ENCODE measurements around the gene PCNT.

DNA sequence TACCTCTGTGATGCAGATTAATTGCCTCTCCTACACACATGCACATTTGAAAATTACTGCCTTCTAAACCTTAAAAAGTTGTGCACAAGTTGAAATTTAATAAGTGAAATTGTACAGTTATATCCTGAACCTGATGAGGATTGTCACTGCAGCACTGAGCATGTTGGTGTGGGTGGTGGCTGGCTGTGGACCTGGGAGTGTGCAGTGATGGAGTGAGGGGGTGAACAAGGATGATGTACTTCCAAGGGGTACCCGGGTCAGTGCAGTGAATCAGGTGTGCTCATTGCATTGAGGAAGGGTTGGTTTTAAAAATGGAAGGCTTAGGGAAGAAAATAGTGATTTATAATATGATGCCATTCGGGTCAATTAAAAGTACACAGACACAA is 158.9 kb downstream of the PCNT start:
- TF ChIP-seq, protein P1, sequence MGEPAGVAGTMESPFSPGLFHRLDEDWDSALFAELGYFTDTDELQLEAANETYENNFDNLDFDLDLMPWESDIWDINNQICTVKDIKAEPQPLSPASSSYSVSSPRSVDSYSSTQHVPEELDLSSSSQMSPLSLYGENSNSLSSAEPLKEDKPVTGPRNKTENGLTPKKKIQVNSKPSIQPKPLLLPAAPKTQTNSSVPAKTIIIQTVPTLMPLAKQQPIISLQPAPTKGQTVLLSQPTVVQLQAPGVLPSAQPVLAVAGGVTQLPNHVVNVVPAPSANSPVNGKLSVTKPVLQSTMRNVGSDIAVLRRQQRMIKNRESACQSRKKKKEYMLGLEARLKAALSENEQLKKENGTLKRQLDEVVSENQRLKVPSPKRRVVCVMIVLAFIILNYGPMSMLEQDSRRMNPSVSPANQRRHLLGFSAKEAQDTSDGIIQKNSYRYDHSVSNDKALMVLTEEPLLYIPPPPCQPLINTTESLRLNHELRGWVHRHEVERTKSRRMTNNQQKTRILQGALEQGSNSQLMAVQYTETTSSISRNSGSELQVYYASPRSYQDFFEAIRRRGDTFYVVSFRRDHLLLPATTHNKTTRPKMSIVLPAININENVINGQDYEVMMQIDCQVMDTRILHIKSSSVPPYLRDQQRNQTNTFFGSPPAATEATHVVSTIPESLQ (CRISPR knock-in tag; IDR thresholded peaks at IDR 0.05), result no peak
- TF ChIP-seq CDX4 (CRISPR knock-in tag; IDR thresholded peaks at IDR 0.05; ENCODE audit: borderline replicate concordance) (no peak), CTCF (IDR thresholded peaks at IDR 0.05) (no peak), JUN (CRISPR knock-in tag; IDR thresholded peaks at IDR 0.05) (no peak), SMAD3 (CRISPR knock-in tag; IDR thresholded peaks at IDR 0.05; ENCODE audit: borderline replicate concordance) (no peak), FOXK1 (CRISPR knock-in tag; IDR thresholded peaks at IDR 0.05) (no peak), IRF1 (CRISPR knock-in tag; IDR thresholded peaks at IDR 0.05) (no peak), NR3C1 (CRISPR knock-in tag; conservative IDR thresholded peaks at IDR 0.05; ENCODE audit: low read depth) (no peak), NFYB (CRISPR knock-in tag; conservative IDR thresholded peaks at IDR 0.05; ENCODE audit: low read depth) (no peak), NR2C2 (CRISPR knock-in tag; IDR thresholded peaks at IDR 0.05) (no peak)
- TF ChIP-seq, protein P2, sequence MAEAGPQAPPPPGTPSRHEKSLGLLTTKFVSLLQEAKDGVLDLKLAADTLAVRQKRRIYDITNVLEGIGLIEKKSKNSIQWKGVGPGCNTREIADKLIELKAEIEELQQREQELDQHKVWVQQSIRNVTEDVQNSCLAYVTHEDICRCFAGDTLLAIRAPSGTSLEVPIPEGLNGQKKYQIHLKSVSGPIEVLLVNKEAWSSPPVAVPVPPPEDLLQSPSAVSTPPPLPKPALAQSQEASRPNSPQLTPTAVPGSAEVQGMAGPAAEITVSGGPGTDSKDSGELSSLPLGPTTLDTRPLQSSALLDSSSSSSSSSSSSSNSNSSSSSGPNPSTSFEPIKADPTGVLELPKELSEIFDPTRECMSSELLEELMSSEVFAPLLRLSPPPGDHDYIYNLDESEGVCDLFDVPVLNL (CRISPR knock-in tag; IDR thresholded peaks at IDR 0.05; ENCODE audit: borderline replicate concordance, low read depth), result no peak
- TF ChIP-seq, protein P3, sequence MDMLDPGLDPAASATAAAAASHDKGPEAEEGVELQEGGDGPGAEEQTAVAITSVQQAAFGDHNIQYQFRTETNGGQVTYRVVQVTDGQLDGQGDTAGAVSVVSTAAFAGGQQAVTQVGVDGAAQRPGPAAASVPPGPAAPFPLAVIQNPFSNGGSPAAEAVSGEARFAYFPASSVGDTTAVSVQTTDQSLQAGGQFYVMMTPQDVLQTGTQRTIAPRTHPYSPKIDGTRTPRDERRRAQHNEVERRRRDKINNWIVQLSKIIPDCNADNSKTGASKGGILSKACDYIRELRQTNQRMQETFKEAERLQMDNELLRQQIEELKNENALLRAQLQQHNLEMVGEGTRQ (CRISPR knock-in tag; IDR thresholded peaks at IDR 0.05), result no peak
